Upper lobe of right lung (tissue), 1 donor: Measurements from ENCODE around the gene DOK7. TPM values are rescaled to one million over a fixed set of nuclear protein-coding genes. Genes with fewer than 3 reads are reported as not detected.

Experiments used
- ATAC-seq: fragments of 200-7000 bp; cut with Tn5 transposase; one replicate; pipeline ENCODE4 v1.9.1; 2020; ENCODE audit warnings: mild to moderate bottlenecking, moderate library complexity
- DNase-seq: peaks from one replicate; pipeline ENCODE4 v3.0.0-alpha.2; 2020
- H3K27ac ChIP-seq: fragments of 200-600 bp; one replicate; pipeline ENCODE4 v1.8.0; 2022
- H3K27me3 ChIP-seq: fragments of 200-600 bp; one replicate; pipeline ENCODE4 v1.8.0; 2022; ENCODE audit warnings: mild to moderate bottlenecking
- H3K36me3 ChIP-seq: fragments of 200-600 bp; one replicate; pipeline ENCODE4 v1.8.0; 2022
- H3K4me1 ChIP-seq: fragments of 200-600 bp; one replicate; pipeline ENCODE4 v1.8.0; 2022
- H3K4me3 ChIP-seq: fragments of 200-600 bp; one replicate; pipeline ENCODE4 v1.8.0; 2022; ENCODE audit warnings: mild to moderate bottlenecking
- H3K9me3 ChIP-seq: fragments of 200-600 bp; one replicate; pipeline ENCODE4 v1.8.0; 2022
- intact Hi-C: fragments of 100-400 bp; cut with DNase I; formaldehyde crosslinking; loops from one replicate; pipeline ENCODE4 v1.11.0; 2022
- total RNA-seq: library from RNA; stranded (reverse); fragmentation: NEBNext Ultra II Directional; extraction: Animal tissue kit (Norgen Biotek cat#: 25700); gene quantifications from one replicate; pipeline ENCODE4 v1.2.1, GENCODE V29; 2021
- TF ChIP-seq, protein P1 (sequence below): fragments of 200-600 bp; IDR thresholded peaks from one replicate; pipeline ENCODE4 v1.8.0; 2022; ENCODE audit warnings: antibody characterized with exemption
- donor health status: DM: no; HTN: yes; CAD: no; lungs with severe emphysema.

DOK7 gene
- total RNA-seq, 1 donor from 2014 or later = 3.6 TPM

DNA sequence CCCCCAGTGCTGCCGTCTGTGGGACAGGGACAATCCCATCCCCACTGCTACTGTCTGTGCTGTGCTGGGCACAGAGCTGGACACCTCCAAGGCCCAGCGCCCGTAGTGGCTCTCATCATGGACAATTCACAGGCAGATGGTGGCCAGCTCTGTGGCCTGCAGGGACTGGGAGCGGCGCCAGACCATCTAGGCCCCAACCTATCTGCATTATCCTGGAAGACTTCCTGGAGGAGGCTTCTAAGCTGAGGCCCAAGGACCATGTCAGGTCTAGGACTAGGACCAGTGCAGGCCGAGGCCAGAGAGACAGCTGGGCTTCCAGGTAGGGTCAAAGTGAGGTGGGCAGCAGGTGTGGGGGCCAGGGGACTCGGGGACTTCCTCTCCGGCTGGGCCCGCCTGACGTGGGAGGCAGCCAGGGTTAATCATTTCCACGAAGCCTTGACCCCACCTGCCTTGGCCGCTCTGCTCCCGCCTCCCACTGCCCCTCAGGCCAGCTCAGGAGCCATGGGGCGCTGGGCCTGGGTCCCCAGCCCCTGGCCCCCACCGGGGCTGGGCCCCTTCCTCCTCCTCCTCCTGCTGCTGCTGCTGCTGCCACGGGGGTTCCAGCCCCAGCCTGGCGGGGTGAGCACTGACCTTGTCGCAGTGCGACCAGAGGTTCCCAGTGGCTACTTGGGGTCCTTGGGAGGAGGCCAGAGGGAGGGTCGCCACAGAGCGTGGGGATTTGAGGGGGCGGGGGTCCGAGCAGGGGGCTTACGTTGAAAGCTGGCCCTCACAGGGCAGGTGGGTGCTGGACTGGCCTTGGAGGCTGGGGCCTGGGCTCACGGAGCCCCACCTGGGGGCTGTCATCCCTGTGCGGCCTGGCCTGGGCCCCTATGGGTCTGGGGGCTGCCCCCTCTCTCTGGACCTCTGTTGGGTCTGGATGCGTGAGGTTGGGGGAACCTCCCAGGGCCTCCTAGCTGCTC is 21.3 kb upstream of the DOK7 start, which contains the start of gene HGFAC:
Gene HGFAC, plus strand, starts transcription at position 468 of the 959 bp plus-strand sequence. Its CDS starts 34 bp downstream, at position 502.
- TF ChIP-seq, protein P1, sequence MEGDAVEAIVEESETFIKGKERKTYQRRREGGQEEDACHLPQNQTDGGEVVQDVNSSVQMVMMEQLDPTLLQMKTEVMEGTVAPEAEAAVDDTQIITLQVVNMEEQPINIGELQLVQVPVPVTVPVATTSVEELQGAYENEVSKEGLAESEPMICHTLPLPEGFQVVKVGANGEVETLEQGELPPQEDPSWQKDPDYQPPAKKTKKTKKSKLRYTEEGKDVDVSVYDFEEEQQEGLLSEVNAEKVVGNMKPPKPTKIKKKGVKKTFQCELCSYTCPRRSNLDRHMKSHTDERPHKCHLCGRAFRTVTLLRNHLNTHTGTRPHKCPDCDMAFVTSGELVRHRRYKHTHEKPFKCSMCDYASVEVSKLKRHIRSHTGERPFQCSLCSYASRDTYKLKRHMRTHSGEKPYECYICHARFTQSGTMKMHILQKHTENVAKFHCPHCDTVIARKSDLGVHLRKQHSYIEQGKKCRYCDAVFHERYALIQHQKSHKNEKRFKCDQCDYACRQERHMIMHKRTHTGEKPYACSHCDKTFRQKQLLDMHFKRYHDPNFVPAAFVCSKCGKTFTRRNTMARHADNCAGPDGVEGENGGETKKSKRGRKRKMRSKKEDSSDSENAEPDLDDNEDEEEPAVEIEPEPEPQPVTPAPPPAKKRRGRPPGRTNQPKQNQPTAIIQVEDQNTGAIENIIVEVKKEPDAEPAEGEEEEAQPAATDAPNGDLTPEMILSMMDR = no peak
- no peaks in the 10 kb centered on the region for H3K36me3 ChIP-seq
- DNase-seq (no peak), ATAC-seq (no peak)
- H3K4me3 ChIP-seq = no peak within 1 kb of the TSS
- peaks cover 6% of the 10 kb centered on the region for H3K4me1 ChIP-seq
- H3K27me3 ChIP-seq = no peaks in the 10 kb centered on the region
- intact Hi-C loops = loop anchor here (5.0 kb wide), 1 partner anchor 94 kb away; no protein-coding TSS in a partner anchor
- H3K9me3 ChIP-seq = no peaks in the 10 kb centered on the region
- no peak within 1 kb of the TSS for H3K27ac ChIP-seq

DNA sequence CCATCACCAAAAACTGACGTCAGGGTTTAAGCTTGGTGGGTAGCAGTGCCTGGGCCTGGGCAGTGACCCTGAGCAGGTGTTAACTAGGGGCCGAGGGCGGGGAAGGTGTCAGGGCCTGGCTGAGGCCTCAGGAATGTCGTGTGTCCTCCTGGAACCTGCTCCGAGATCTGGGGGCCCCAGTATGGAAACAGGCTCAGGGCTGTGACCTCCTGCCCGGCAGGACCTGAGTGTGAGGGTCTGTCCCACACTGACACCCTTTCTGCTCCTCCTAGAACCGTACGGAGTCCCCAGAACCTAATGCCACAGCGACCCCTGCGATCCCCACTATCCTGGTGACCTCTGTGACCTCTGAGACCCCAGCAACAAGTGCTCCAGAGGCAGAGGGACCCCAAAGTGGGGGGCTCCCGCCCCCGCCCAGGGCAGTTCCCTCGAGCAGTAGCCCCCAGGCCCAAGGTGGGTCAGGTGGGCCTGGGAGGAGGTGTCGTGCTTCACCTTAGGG is 20.6 kb upstream of the DOK7 start:
- no peak for DNase-seq
- ATAC-seq = no peak
- H3K27me3 ChIP-seq = no peaks in the 10 kb centered on the region
- TF ChIP-seq, protein P1 = no peak
- H3K4me1 ChIP-seq = peaks cover 6% of the 10 kb centered on the region
- intact Hi-C loops = loop anchor here (5.0 kb wide), 1 partner anchor 95 kb away; no protein-coding TSS in a partner anchor
- H3K36me3 ChIP-seq = no peaks in the 10 kb centered on the region
- H3K4me3 ChIP-seq = no peak overlapping the region
- no peak overlapping the region for H3K27ac ChIP-seq
- H3K9me3 ChIP-seq = no peaks in the 10 kb centered on the region

DNA sequence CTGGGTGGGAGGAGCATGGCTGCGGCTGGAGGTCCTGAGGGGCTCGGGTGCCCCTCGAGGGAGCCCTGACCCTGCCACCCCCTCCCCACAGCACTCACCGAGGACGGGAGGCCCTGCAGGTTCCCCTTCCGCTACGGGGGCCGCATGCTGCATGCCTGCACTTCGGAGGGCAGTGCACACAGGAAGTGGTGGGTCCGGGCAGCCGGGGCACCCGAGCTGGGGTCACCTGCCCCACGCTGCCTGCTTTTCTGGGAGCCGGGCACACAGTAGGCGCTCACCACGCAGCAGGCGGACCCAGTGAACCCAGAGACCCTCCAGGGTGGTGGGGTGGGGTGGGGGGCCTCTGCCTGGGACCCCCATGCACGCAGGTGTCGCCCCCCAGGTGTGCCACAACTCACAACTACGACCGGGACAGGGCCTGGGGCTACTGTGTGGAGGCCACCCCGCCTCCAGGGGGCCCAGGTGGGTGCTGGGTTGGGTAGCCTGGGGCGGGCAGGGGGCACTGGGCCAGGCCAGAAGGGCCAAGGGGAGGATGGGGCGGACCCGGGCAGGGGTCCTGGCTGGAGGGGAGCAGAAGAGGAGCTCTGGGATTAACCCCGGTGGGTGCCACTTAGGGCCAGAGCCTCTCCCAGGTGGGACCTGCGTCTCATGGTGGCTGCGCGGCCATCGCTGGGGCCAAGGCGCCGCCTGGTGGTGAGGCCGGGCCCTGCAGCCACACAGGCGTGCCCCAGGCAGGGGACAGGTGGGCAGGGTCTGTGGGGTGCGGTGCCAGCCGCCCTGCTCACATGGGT is 20.0 kb upstream of the DOK7 start:
- H3K27me3 ChIP-seq = no peaks in the 10 kb centered on the region
- no peak overlapping the region for H3K4me3 ChIP-seq
- ATAC-seq (peak; percentile 68), DNase-seq (no peak)
- peaks cover 6% of the 10 kb centered on the region for H3K4me1 ChIP-seq
- H3K27ac ChIP-seq = no peak overlapping the region
- H3K36me3 ChIP-seq = no peaks in the 10 kb centered on the region
- TF ChIP-seq, protein P1 = peak; percentile 99
- H3K9me3 ChIP-seq = no peaks in the 10 kb centered on the region
- intact Hi-C loops = loop anchor here (5.0 kb wide), 1 partner anchor 96 kb away; no protein-coding TSS in a partner anchor

DNA sequence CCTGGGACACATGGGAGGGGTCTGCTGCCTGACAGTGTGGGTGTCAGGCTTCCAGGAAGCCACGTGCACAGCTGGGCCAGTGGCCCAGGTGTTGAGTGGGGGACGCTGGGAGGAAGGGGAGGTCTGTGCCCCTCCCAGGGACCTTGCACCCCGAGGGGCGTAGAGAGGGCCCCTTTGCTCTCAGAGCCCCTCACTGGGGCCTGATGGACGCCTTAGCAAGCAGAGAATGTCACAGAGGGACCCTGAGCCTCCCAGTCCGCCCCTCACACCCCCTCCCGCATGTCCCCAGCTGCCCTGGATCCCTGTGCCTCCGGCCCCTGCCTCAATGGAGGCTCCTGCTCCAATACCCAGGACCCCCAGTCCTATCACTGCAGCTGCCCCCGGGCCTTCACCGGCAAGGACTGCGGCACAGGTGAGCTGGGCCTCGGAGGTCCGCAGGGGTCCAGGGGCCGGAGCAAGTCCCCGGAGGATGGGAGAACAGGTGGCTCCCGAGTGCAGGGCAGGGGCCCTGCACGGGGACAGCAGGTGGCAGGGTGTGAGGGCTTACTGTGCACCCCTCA is 19.3 kb upstream of the DOK7 start:
- no peaks in the 10 kb centered on the region for H3K9me3 ChIP-seq
- ATAC-seq (no peak), DNase-seq (no peak)
- no peak overlapping the region for H3K27ac ChIP-seq
- H3K4me1 ChIP-seq = peaks cover 6% of the 10 kb centered on the region
- TF ChIP-seq, protein P1 = no peak
- no peaks in the 10 kb centered on the region for H3K27me3 ChIP-seq
- no peak overlapping the region for H3K4me3 ChIP-seq
- intact Hi-C loops = loop anchor here (5.0 kb wide), 1 partner anchor 97 kb away; no protein-coding TSS in a partner anchor
- no peaks in the 10 kb centered on the region for H3K36me3 ChIP-seq
